HepG2 (cell line): ENCODE results near the gene TJP3. TPM values are rescaled to one million over a fixed set of nuclear protein-coding genes. Genes with fewer than 3 reads are reported as not detected.
A peak's percentile ranks its signal among the peaks of the same experiment; 100 is the strongest.

Experiments used
- CBX1 ChIP-seq: IDR thresholded peaks from one replicate; pipeline ENCODE4 v1.6.1; 2016; ENCODE audit warnings: antibody characterized with exemption, low read depth
- KAT8 ChIP-seq: IDR thresholded peaks from 2 replicates; pipeline ENCODE4 v1.6.1; 2016; ENCODE audit warnings: missing genetic modification reagents, missing compliant biosample characterization
- KDM5A ChIP-seq: fragments of 200-600 bp; sonication (generic); IDR thresholded peaks from 2 replicates; pipeline ENCODE4 v1.7.0; 2018; ENCODE audit warnings: antibody characterized with exemption, mild to moderate bottlenecking, low read length, borderline replicate concordance
- KLF16 ChIP-seq, 2 experiments: sonication (generic) in 1 of 2; formaldehyde crosslinking in 1 of 2; IDR thresholded peaks; 2 replicates each; pipeline versions ENCODE4 v1.6.1 to v1.8.0; 2016 to 2023; ENCODE audit warnings: missing genetic modification reagents in 2 of 2, missing compliant biosample characterization in 1 of 2
- KMT2B ChIP-seq: IDR thresholded peaks from 2 replicates; pipeline ENCODE4 v1.6.1; 2016; ENCODE audit warnings: missing genetic modification reagents, missing compliant biosample characterization
- MXD4 ChIP-seq: IDR thresholded peaks from 2 replicates; pipeline ENCODE4 v1.6.1; 2016; ENCODE audit warnings: mild to moderate bottlenecking, missing biosample characterization, missing genetic modification reagents
- MYC ChIP-seq: sonication (generic); formaldehyde crosslinking; IDR thresholded peaks from 2 replicates; pipeline ENCODE4 v1.9.0; 2021; ENCODE audit warnings: missing genetic modification reagents, borderline replicate concordance
- NFYB ChIP-seq: sonication (generic); formaldehyde crosslinking; IDR thresholded peaks from 2 replicates; pipeline ENCODE4 v1.4.0; 2020; ENCODE audit warnings: missing genetic modification reagents
- TRAFD1 ChIP-seq: sonication (generic); formaldehyde crosslinking; IDR thresholded peaks from 2 replicates; pipeline ENCODE4 v1.5.1; 2020; ENCODE audit warnings: missing genetic modification reagents, mild to moderate bottlenecking, borderline replicate concordance
- ZBTB25 ChIP-seq: IDR thresholded peaks from 2 replicates; pipeline ENCODE4 v1.6.1; 2018; ENCODE audit warnings: missing genetic modification reagents
- ZBTB42 ChIP-seq: sonication (generic); formaldehyde crosslinking; IDR thresholded peaks from 2 replicates; pipeline ENCODE4 v1.5.0; 2020; ENCODE audit warnings: mild to moderate bottlenecking, missing genetic modification reagents
- ZNF225 ChIP-seq: sonication (generic); formaldehyde crosslinking; IDR thresholded peaks from 2 replicates; pipeline ENCODE4 v1.4.0; 2020; ENCODE audit warnings: mild to moderate bottlenecking, missing genetic modification reagents
- ZNF232 ChIP-seq: sonication (generic); formaldehyde crosslinking; IDR thresholded peaks from 2 replicates; pipeline ENCODE4 v1.4.0; 2020; ENCODE audit warnings: missing genetic modification reagents, borderline replicate concordance
- ZNF605 ChIP-seq: sonication (generic); formaldehyde crosslinking; IDR thresholded peaks from 2 replicates; pipeline ENCODE4 v1.8.0; 2022; ENCODE audit warnings: mild to moderate bottlenecking, missing genetic modification reagents
- polyA plus RNA-seq, 8 experiments: library from polyadenylated mRNA; depleted of rRNA in 3 of 8; stranded (reverse) in 7 of 8; unstranded in 1 of 8; fragments of >200 nt; fragmentation: Illumina TruSeq in 4 of 8; extraction: Trizol in 4 of 8; gene quantifications; 2 replicates each; pipeline versions ENCODE4 v1.2.1 to v1.2.3, GENCODE V29; 2011 to 2016; ENCODE audit warnings: low read depth in 4 of 8, missing spikeins in 1 of 8, mixed read lengths in 1 of 8; ENCODE audit not compliant: insufficient read depth in 1 of 8
- total RNA-seq, 5 experiments: library from RNA; depleted of rRNA; stranded (reverse); fragments of >200 nt; fragmentation: Illumina TruSeq; extraction: Trizol; gene quantifications; 2 replicates each; pipeline ENCODE4 v1.2.3, GENCODE V29; 2016; ENCODE audit warnings: low read depth in 1 of 5
- TF ChIP-seq, protein P1 (sequence below): sonication (generic); formaldehyde crosslinking; IDR thresholded peaks from 2 replicates; pipeline ENCODE4 v1.4.0; 2020; ENCODE audit warnings: missing genetic modification reagents
- TF ChIP-seq, protein P2 (sequence below): sonication (generic); formaldehyde crosslinking; IDR thresholded peaks from 2 replicates; pipeline ENCODE4 v1.4.0; 2020; ENCODE audit warnings: missing genetic modification reagents
- TF ChIP-seq, protein P3 (sequence below): sonication (generic); formaldehyde crosslinking; IDR thresholded peaks from 2 replicates; pipeline ENCODE4 v1.4.0; 2020; ENCODE audit warnings: low read depth, missing genetic modification reagents
- TF ChIP-seq, protein P4 (sequence below): IDR thresholded peaks from 2 replicates; pipeline ENCODE4 v1.6.1; 2016; ENCODE audit warnings: mild to moderate bottlenecking

Gene TJP3
- total and polyA plus RNA-seq, 2 of the 13 experiments (the other 11 are each of a cell fraction or from before 2014, with no cell fraction given) = 2.3 to 21.5 TPM

GRCh38 chr19:3761382-3762129, 53.4 kb downstream of the TJP3 start, which contains the start of gene APBA3 (continued):
- TF ChIP-seq, protein P1, sequence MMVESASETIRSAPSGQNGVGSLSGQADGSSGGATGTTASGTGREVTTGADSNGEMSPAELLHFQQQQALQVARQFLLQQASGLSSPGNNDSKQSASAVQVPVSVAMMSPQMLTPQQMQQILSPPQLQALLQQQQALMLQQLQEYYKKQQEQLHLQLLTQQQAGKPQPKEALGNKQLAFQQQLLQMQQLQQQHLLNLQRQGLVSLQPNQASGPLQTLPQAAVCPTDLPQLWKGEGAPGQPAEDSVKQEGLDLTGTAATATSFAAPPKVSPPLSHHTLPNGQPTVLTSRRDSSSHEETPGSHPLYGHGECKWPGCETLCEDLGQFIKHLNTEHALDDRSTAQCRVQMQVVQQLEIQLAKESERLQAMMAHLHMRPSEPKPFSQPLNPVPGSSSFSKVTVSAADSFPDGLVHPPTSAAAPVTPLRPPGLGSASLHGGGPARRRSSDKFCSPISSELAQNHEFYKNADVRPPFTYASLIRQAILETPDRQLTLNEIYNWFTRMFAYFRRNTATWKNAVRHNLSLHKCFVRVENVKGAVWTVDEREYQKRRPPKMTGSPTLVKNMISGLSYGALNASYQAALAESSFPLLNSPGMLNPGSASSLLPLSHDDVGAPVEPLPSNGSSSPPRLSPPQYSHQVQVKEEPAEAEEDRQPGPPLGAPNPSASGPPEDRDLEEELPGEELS (CRISPR knock-in tag) = peak; percentile 53; the same call in 1 of the 2 replicates
- TF ChIP-seq KDM5A (peak; percentile 67; the same call in 1 of the 2 replicates), TRAFD1 (CRISPR knock-in tag) (no peak), CBX1 (no peak), NFYB (CRISPR knock-in tag) (peak; percentile 10; the same call in 1 of the 2 replicates), MXD4 (CRISPR knock-in tag) (peak; percentile 66; the same call in 1 of the 2 replicates), KLF16 (CRISPR knock-in tag; IDR thresholded peaks at IDR 0.05) (0 out of 4 replicates have a peak, but pooled peaks of 1 of the 2 experiments have one; percentile 56), ZNF605 (CRISPR knock-in tag) (peak; percentile 63; the same call in 1 of the 2 replicates), KMT2B (peak; percentile 36; the same call in 1 of the 2 replicates), ZNF225 (CRISPR knock-in tag) (peak; percentile 68; the same call in 1 of the 2 replicates), KAT8 (CRISPR knock-in tag) (peak; percentile 88), MYC (CRISPR knock-in tag) (peak; percentile 85), ZBTB42 (CRISPR knock-in tag) (peak; percentile 79), ZNF232 (CRISPR knock-in tag) (peak; percentile 75; the same call in 1 of the 2 replicates), ZBTB25 (CRISPR knock-in tag) (peak; percentile 46)
- TF ChIP-seq, protein P2, sequence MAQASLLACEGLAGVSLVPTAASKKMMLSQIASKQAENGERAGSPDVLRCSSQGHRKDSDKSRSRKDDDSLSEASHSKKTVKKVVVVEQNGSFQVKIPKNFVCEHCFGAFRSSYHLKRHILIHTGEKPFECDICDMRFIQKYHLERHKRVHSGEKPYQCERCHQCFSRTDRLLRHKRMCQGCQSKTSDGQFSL (CRISPR knock-in tag) = 0 out of 2 replicates have a peak, but pooled peaks have one; percentile 37
- TF ChIP-seq, protein P3, sequence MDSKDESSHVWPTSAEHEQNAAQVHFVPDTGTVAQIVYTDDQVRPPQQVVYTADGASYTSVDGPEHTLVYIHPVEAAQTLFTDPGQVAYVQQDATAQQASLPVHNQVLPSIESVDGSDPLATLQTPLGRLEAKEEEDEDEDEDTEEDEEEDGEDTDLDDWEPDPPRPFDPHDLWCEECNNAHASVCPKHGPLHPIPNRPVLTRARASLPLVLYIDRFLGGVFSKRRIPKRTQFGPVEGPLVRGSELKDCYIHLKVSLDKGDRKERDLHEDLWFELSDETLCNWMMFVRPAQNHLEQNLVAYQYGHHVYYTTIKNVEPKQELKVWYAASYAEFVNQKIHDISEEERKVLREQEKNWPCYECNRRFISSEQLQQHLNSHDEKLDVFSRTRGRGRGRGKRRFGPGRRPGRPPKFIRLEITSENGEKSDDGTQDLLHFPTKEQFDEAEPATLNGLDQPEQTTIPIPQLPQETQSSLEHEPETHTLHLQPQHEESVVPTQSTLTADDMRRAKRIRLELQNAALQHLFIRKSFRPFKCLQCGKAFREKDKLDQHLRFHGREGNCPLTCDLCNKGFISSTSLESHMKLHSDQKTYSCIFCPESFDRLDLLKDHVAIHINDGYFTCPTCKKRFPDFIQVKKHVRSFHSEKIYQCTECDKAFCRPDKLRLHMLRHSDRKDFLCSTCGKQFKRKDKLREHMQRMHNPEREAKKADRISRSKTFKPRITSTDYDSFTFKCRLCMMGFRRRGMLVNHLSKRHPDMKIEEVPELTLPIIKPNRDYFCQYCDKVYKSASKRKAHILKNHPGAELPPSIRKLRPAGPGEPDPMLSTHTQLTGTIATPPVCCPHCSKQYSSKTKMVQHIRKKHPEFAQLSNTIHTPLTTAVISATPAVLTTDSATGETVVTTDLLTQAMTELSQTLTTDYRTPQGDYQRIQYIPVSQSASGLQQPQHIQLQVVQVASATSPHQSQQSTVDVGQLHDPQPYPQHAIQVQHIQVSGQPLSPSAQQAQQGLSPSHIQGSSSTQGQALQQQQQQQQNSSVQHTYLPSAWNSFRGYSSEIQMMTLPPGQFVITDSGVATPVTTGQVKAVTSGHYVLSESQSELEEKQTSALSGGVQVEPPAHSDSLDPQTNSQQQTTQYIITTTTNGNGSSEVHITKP (CRISPR knock-in tag) = peak; percentile 69
- TF ChIP-seq, protein P4, sequence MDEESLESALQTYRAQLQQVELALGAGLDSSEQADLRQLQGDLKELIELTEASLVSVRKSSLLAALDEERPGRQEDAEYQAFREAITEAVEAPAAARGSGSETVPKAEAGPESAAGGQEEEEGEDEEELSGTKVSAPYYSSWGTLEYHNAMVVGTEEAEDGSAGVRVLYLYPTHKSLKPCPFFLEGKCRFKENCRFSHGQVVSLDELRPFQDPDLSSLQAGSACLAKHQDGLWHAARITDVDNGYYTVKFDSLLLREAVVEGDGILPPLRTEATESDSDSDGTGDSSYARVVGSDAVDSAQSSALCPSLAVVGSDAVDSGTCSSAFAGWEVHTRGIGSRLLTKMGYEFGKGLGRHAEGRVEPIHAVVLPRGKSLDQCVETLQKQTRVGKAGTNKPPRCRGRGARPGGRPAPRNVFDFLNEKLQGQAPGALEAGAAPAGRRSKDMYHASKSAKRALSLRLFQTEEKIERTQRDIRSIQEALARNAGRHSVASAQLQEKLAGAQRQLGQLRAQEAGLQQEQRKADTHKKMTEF (CRISPR knock-in tag) = peak; percentile 76
